Lung microvascular endothelial cell (primary cell): ENCODE data around the gene MYT1. TPM values are rescaled to one million over a fixed set of nuclear protein-coding genes. Genes with fewer than 3 reads are reported as not detected.

ENCODE experiments used
- DNase-seq, 2 donors: peaks; one replicate each; pipeline versions ENCODE4 v3.0.0 to v3.0.0-alpha.2; 2010; ENCODE audit warnings: low read depth in 2 of 2
- total RNA-seq: library from RNA; depleted of rRNA; stranded (reverse); fragments of >200 nt; gene quantifications from 2 replicates; pipeline ENCODE4 v1.2.1, GENCODE V29; 2014

The MYT1 gene
- total RNA-seq, 1 donor from 2014 or later = under 0.01 TPM

DNA sequence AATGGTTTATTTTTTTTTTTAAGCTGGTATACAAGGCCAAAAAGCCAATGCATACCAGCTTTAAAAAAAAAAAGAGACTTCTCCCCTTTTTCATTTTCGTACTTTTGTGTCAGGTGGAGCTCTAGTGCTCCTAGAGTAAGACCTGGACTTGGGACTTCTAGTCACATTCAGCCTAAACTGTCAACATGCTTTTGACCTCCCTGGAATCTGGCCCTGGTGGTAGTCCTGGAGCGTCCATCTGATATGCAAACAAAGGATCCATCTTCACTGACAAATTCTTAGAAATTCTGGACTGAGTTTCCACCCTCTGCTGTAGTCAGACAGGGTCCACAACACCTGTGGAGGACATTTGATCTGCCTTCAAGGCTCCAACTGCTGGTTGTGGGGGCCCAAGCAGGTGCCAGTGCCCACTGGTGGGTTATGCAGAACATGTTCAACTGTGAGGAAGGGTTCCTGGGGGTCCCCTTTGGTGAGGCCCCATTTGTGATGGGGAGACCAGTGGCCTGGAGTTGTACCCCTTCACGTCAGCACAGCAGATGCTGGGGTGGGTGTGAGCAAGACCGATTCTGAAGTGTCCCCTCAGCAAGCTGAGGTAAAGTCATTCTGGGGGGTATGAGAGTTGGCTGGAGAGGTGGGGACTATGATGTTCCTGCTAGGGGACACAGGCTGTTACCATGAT lies 78.7 kb downstream of the MYT1 start:
- DNase-seq = no peak

DNA sequence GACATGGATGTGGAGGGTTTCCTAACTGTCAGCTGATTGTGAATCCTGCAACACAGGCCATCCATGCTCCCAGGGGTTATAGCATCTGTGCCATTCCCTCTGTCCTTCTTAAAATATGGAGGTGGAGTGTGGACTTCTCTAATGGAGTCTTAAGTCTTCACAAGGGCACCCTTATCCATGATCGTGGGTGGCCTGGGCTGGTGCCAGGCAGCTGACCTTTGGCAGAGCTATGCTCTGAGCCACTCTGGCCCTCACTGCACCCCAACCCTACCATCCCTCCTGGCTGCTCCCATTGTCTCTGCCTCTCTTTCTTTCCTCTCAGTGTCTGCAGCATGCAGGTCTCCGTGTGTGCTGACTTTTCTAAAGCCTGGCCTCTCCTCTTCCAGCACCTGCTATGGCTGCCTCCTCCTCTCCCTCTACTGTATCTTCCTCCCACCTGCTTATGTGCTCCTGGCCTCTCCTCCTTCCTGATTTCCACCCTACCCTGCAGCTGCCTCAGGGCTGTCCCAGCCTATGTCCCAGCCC lies 80.1 kb downstream of the MYT1 start:
- no peak for DNase-seq

DNA sequence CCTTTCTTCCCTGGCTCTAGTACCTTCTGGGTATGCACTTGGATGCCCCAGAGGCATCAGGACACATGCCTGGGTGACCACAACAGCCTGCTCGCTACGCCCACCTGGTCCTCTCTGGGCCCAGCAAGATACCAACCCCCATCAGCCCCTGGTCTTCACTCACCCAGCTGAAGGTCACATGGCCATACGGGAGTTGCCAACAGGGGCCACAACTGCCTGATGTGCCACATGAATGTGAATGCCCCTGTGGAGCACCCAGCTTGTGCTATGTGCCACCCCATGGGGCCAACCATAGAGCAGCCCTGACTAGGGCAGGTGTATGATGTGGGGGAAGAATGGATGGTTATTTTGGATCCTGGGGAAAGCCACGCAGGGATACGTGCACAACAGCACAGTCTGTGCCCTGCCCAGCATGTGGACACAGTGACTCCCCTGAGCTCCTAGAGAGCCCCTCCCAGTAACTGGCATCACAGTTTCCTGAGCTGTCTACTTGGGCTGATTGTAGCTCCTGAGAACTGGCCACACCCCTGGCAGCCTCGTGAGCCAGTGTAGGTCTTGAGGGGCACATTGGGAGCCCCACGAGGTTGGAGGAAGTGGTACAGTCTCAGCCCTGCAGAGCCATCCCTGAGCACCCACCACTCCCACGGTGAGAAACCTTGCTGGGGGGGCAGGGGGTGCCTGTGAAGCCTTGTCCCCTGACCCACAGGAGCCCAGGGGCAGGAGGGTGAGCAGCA lies 80.8 kb downstream of the MYT1 start:
- DNase-seq = no peak

DNA sequence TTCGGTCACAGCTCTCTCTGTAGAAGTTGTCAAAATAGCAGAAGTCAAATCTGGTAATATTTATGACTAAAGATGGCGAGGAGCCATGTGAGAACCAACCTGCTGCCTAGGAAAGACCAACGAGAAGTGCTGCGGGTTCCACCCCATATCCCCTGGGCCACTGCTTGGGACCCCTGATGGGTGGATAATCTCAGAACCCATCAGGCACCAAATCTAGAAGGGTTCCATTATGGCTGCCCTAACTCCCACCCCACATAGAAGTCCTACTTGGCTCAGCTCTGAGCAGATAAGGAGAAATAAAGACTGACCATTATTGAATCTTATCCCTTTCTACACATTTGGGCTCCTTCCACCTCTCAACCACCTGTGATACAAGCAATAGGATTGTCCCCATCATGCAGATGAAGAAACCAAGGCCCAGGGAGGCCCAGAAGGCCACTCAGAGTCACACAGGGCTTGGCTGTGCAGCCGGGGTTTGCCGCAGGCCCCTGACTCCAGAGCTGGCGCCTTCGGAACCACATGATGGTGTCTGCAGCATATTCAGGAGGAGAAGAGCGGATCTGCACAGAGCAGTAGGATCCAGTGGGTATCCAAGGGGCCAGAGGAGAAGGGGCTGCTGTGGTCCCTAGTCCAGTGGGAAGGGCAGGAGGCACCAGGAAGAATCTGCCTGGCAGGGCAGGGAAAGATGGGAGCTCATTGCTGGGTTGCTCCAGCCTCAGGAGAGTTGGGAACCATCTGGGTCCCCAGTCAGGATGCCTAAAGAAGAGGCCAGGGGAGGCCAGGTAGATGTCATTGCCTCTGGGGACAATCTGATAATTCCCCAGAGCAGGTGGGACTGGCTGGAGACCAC lies 81.7 kb downstream of the MYT1 start:
- DNase-seq = no peak

DNA sequence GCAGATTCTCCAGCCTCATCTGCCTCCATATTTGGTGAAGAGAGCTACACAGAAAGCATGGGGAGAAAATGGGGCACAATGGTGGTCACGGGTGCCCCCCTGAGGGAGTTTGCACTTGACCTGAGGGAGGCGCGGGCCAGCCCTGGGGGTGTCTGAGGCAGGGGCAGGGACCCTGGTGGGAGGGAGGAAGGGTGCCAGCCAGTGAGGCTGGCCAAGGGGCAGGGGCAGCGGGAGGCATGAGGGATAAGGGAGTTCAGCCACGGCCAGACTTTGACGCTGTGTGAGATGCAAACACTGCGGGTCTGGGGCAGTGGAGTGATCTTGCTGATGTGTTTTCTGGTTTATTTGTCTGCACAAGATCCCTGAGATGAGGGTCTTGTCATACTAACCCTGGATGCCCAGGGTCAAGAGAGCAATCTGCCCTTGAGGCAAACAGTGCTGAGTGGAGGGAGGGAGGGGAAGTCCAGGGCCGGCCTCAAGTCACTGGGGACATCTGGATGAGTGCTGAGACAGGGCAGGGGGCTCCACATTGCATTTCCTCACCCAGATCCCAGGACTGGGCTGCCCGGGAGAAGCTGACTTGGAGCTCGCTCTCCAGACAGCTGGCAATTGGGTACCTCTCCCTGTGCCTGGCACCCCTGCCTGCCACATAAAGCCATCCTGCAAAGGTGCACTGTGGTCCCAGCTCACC lies 82.5 kb downstream of the MYT1 start:
- no peak for DNase-seq

DNA sequence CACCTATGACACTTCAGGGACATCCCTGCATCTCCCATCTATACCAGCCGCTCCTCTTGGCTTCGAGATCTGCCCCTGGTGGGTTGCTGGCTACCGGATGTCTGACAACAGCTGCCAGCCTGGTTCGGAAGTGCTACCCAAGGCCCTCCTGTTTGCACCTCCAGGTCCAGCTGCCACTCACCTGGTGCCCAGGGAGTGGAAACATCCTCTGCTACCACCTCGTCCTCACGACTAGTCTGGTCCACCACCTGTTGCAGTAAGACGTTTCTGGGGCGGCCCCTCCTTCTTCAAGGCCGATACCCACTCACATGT lies 83.0 kb downstream of the MYT1 start:
- DNase-seq = no peak

DNA sequence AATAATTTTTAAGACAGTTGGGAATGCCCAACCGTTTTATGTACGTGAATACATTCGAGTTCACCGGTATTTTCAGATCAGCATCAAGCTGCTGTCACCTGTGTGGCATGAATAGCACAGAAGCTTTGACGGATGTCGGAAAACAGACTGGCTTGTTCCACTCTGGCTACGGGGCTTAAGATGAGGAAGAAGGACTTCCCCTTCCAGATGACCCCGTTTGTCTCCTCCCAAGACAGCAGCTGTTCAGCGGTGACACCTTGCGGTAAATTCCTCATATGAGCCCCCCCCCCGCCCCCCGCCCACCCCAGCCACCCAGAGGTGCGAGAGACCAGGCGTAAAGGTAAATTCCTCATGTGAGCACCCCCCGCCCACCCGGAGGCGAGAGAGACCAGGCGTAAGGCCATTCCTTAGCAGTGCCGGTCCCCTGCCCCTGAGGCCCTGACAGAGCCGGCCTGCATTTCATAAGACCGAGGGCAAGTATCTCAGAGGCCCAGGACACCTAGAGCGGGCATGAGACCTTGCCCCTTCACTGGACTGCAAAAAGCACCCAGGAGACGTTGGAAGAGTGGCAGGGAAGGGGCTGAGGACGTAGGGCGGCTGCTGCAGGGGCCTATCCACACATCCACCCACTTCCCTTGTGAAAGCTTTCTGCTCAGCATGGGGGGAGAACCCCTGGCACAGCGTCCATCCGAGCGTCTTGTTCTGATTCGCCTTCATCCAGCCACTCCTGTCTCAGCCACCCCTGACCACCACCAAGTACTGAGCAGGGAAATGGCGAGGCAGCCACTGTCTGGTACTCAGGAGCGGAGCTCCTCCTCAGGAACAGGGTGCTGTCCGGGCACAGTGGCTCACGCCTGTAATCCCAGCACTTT lies 84.0 kb downstream of the MYT1 start:
- DNase-seq = no peak

DNA sequence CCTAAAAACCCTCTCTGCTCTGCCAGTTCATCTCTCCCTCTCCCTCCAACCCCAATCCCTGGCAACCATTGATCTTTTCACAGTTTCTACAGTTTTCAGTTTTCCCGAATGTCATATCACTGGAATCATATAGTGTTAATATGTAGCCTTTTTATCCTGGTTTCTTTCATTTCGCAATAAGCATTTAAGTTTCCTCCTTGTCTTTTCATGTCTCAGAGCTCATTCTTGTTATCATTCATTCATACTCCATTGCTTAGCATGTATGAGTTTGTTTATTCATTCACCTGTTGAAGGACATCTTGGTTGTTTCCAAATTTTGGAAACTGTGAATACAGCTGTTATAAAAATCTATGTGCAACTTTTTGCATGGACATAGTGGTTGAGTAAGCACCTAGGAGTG lies 85.8 kb downstream of the MYT1 start:
- DNase-seq = no peak

DNA sequence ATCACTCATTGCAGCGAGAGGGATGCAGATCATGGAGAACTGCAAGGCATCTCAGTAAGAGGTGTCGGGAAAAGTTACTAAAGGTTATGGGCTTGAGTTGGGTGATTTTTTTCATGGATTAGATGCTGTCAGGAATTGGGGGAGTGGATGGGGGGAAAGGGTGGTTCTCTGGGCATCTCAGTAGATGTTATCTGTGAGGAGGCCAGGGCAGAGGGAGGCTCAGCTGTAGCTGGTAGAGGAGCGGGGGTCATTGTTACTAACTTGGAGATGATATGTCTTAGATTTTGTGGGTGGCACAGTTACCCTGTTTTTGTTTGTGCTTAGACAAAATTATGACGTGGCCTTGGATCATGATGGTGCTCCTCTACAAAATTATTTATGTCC lies 88.7 kb downstream of the MYT1 start:
- DNase-seq = no peak

DNA sequence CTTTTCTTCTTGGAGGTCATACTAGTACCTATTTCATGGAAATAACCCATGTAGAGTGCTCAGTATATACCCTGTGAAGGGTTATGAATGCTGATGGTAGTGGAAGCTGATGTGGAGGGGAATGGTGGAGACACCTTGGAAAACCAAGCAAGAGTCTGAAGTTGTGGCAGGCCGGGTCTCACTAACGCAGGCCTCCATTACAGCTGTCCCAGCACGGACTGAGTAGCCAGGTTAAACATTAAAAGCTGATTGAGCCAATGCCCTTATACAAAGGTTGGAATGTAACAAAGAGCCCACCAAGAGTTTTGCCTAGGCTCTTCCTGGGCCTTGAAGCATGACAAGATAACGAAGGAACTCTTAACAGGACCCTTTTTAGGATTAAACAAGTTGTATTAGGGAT lies 89.2 kb downstream of the MYT1 start:
- no peak for DNase-seq

DNA sequence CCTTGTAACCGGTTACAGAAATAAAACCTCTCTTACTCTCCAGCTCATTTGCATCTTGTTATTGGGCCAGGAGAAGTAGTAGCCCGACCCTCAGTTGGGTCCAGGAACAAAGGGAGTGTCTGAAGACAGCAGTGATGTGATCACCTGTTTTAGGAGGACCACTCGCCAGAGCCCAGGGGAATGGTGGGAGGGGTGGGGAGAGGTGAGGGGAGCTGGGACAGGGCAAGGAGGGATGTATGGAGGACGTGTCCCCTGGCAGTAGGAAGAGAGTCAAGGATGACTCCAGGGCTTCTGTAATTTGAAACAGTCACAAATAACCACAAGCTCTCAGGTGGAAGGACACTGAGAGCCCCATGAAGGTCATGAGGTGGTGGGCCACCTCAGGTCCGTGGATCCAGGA lies 89.9 kb downstream of the MYT1 start:
- no peak for DNase-seq

DNA sequence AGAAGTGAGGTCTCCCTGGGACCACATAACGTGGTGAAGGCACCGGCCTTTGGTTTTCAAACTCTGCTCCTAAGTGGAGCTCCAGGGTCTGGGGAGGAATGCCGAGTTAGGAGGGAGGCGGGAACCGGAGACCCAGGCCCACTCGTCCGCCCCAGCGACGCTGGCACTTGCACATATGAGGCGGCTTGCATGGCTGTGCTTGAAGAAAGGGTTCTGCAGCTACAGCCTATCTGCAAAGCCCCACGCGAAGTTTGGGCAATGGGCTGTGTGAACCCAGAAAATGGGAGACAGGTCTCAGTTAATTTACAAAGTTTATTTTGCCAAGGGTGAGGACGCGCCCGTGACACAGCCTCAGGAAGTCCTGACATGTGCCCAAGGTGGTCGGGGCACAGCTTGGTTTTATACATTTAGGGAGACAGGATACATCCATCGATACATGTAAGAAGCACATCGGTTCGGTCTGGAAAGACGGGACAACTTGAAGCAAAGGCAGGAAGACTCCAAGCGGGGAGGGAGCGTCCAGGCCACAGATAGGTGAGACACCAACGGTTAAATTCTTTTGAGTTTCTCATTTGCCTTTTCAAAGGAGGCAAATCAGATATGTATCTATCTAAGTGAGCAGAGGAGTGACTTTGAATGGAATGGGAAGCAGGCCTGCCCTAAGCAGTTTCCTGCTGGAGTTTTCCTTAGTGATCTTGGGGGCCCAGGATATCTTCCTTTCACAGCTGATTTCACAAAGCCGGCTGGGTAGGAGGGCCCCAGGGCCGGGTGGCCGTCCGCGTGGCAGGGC lies 90.5 kb downstream of the MYT1 start:
- DNase-seq = peak; percentile 8 to 10

DNA sequence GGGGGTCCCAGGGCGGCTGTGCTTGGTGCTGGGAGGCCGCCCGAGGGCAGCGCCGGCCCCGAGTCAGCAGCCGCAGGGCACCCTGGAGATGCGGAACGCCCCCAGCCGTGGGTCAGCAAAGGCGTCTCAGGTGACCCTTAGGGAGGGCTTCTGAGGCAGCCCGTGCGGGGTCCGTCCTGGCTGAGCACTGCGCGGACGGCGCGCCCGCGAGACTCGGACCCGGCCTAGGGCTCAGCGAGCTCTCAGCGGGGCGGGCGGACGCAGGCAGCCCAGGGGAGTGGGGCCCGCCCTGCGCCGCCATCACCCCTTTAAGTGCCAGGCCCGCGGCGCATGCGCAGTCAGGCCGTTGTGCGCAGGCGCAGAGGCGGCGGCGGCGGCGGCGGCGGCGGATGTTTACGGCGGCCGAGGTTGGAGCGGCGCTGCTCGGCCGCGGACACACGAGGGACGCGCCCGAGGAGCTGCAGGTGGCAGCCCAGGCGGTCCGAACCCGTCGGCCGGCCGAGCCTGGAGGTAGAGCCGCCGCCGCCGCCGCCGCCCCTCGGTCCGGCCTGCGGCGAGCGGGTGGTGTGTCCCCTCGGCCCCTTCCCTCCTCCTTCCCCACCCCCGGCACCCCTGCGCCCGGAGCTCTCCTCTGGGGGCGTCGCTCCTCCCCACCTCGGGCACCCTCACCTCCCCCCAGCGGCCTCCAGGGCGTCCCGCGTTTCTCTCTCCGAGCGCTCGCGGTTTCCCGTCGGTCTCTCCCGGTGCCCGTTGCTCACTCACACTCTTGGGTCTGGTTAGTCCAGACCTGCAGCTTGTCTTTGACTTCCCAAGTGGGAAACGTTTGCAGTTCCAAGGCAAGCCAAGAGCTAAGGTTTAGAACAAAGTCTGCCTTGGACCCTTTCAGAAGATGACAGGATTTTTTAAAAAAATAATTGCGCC lies 91.4 kb downstream of the MYT1 start, which contains the start of gene PCMTD2:
Gene PCMTD2, plus strand, starts transcription at position 388 of the 921 bp plus-strand sequence. CDS start 4,218 bp downstream, outside the sequence.
- DNase-seq = peak; percentile 87 to 91

DNA sequence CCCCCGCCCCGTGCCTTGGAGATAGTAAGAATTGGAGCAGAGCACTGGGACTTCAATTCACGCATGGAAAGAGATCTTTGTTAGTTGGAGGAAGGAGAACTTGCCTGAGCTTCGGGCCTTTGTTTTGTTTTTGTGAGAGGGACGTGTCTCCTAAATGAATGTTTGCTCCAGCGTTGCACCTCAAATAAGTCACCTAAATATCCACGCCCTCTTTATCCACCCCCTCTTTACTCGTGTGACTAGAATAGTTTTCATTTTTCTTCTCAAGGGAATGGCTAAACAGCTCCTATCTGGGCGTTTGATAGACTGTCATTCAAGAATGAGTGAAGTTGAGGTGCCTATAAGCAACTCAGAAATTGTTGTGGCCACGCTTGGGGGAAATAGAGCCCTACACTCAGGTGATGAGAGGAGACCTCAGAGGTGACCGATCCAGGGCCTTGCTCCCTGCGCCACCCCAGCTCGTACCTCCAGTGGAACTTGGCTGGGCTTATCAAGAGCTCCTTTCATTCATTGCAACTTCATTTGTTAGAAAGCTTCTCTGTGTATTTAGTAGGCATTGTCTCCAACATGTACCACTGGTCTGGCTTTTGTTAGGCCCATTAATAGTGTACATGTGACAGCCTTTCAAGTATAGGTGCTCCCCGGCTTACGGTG lies 92.2 kb downstream of the MYT1 start:
- DNase-seq = no peak

DNA sequence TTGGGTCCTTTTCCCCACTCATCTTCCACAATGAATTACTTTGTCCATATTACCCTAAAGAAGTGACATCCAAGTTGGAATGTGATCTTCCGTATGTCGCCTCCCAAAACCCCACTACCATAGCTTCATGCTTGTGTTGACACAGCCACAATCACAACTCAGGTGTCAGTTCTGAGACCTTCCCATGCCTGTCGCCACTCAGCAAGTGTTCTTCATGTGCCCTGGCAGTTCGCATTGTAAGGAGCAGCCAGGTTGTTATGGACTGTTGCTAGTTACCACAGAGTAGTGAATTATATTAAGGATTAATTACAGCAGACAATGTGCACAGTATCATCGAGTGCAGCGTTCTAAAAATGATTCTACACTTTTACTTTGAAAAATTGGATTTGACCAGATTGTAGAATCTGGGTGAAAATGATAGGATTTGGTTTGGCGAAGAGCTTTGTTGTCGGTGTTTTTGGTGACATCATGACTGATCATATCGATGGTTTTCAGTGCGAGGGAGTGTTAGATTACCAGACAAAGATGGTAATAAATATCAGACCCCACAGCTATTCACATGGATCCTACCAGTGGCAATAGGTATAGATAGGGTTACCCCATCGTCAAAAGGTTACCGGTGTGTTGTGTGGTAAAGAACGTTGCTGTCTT lies 93.0 kb downstream of the MYT1 start:
- no peak for DNase-seq

DNA sequence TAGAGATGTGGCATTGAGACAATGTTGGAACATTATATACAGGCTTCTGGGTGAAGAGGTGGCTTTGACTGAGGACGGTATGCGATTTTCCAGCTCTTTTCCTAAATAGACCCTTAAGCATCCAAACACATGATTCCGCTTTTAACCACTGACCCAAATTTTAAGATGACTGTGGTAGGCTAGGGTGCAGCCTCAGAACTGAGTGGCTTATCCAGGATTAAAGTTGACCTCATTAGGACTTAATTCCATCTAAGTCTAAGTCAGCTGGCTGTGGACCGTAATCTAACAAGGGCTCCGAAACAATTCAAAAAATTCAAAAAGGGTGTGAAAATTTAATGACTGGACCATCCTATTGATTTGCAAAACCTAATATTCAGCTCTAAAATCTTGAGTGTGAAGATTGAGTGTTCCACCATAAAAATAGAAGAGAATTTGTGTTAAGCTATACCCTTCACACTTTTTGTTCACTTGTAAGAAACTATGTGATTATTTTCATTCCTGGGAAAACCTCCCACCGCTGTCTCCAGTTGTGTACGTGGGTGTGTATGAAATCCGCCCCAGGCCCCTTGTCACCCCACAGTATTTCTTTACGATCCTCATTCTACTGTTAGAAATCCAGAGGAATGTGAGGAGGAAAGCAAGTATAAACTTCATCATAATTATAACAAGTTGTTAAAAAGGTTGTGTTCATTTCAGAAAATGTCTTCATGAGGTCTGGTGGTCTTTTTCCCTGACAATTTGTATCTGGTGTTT lies 94.0 kb downstream of the MYT1 start:
- DNase-seq = no peak

DNA sequence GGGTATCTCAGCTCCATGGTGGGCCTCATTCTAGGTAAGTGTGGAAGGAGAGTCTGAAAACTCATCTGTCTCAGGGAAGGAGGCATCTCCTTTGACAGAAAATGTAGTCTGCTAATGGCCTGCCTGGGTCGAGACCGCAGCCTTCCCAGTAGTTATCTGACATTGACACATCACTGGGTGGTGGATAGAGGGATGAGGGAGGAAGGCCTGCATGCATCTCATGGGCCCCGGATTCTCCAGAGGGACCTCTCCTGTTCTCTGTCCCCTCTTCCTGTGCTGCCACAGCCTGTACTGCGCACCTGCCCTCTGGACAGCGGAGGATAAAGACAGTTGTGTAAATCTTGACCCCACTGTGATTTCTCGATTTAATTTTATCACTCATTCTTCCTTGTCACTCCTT lies 96.0 kb downstream of the MYT1 start:
- DNase-seq = no peak
